ENCODE data around the gene POLR2C. TPM values are rescaled to one million over a fixed set of nuclear protein-coding genes. Genes with fewer than 3 reads are reported as not detected.
A peak's percentile ranks its signal among the peaks of the same experiment; 100 is the strongest.

Gene POLR2C
- total and polyA plus RNA-seq, 2 of the 13 experiments (the other 11 are each of a cell fraction or from before 2014, with no cell fraction given), result 104 to 216 TPM

- TF ChIP-seq, protein P1, sequence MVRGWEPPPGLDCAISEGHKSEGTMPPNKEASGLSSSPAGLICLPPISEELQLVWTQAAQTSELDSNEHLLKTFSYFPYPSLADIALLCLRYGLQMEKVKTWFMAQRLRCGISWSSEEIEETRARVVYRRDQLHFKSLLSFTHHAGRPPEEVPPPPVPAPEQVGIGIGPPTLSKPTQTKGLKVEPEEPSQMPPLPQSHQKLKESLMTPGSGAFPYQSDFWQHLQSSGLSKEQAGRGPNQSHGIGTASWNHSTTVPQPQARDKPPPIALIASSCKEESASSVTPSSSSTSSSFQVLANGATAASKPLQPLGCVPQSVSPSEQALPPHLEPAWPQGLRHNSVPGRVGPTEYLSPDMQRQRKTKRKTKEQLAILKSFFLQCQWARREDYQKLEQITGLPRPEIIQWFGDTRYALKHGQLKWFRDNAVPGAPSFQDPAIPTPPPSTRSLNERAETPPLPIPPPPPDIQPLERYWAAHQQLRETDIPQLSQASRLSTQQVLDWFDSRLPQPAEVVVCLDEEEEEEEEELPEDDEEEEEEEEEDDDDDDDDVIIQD (CRISPR knock-in tag; IDR thresholded peaks at IDR 0.05; ENCODE audit: low read depth), result peak; percentile 9; the same call in 1 of the 2 replicates
- TF ChIP-seq, protein P2, sequence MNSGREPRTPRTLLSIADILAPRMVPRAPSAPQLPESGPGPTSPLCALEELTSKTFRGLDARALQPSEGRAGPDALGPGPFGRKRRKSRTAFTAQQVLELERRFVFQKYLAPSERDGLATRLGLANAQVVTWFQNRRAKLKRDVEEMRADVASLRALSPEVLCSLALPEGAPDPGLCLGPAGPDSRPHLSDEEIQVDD (CRISPR knock-in tag; IDR thresholded peaks at IDR 0.05; ENCODE audit: borderline replicate concordance), result no peak; the same call in 1 of the 2 replicates
- TF ChIP-seq MTERF4 (CRISPR knock-in tag; IDR thresholded peaks at IDR 0.05), result peak; percentile 94
- peak; percentile 96 for TF ChIP-seq ZNF407 (CRISPR knock-in tag; IDR thresholded peaks at IDR 0.05; ENCODE audit: not compliant biosample characterization)
- TF ChIP-seq, protein P3, sequence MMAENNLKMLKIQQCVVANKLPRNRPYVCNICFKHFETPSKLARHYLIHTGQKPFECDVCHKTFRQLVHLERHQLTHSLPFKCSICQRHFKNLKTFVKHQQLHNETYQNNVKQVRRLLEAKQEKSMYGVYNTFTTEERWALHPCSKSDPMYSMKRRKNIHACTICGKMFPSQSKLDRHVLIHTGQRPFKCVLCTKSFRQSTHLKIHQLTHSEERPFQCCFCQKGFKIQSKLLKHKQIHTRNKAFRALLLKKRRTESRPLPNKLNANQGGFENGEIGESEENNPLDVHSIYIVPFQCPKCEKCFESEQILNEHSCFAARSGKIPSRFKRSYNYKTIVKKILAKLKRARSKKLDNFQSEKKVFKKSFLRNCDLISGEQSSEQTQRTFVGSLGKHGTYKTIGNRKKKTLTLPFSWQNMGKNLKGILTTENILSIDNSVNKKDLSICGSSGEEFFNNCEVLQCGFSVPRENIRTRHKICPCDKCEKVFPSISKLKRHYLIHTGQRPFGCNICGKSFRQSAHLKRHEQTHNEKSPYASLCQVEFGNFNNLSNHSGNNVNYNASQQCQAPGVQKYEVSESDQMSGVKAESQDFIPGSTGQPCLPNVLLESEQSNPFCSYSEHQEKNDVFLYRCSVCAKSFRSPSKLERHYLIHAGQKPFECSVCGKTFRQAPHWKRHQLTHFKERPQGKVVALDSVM (CRISPR knock-in tag; IDR thresholded peaks at IDR 0.05), result peak; percentile 82
- TF ChIP-seq JUN (CRISPR knock-in tag; IDR thresholded peaks at IDR 0.05), result peak; percentile 79; the same call in 1 of the 2 replicates
- no peak for TF ChIP-seq FOXA1 (IDR thresholded peaks at IDR 0.05)
- peak; percentile 29; the same call in 1 of the 2 replicates for TF ChIP-seq FOXA1 (CRISPR knock-in tag; IDR thresholded peaks at IDR 0.05)
- no peak for TF ChIP-seq ZSCAN21 (CRISPR knock-in tag; IDR thresholded peaks at IDR 0.05; ENCODE audit: borderline replicate concordance)
- peak; percentile 93 for TF ChIP-seq THAP11 (CRISPR knock-in tag; IDR thresholded peaks at IDR 0.05)
- no peak for TF ChIP-seq RFX5 (IDR thresholded peaks at IDR 0.05; ENCODE audit: low read depth, low read length)
- TF ChIP-seq RBFOX2 (IDR thresholded peaks at IDR 0.05; ENCODE audit: low read depth, low read length), result peak; percentile 99
- peak; percentile 97 for TF ChIP-seq MYC (CRISPR knock-in tag; IDR thresholded peaks at IDR 0.05; ENCODE audit: borderline replicate concordance)
- no peak for TF ChIP-seq IRX3 (CRISPR knock-in tag; IDR thresholded peaks at IDR 0.05; ENCODE audit: borderline replicate concordance, low read depth)
- TF ChIP-seq ZNF619 (CRISPR knock-in tag; IDR thresholded peaks at IDR 0.05), result peak; percentile 91; the same call in 1 of the 2 replicates
Measured at GRCh38 chr16:57447186-57447962, 15.1 kb upstream of the POLR2C start, which contains the start of the genes CIAPIN1 and COQ9 (continued).
